ENCODE data around the gene TJP1.

DNA sequence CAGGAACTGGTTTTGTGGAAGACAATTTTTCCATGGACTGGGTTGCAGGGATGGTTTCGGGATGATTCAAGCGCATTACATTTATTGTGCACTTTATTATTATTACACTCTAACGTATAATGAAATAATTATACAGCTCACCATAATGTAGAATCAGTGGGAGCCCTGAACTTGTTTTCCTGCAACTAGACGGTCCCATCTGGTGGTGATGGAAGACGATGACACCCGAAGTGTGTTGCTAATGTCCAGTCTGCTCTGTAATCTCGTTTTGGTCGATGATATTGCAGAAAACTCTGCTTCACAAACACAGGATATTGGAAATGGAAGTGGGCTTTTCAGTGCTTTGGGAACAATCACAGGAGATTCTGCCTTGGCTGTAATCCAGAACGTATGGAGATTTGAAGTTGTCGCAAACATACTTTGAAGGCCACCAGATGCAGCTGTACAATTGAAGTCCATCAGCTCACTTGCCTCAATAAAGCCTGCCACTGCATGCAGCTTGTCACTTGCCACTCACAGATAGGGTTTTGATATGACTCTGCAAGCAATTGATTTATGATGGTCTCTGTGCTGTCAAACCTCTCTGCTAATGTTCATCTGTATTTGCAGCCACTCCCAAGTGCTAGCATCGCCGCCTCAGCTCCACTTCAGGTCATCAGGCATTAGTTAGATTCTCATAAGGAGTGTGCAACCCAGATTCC is 141.7 kb downstream of the TJP1 start:
- TF ChIP-seq, protein P1, sequence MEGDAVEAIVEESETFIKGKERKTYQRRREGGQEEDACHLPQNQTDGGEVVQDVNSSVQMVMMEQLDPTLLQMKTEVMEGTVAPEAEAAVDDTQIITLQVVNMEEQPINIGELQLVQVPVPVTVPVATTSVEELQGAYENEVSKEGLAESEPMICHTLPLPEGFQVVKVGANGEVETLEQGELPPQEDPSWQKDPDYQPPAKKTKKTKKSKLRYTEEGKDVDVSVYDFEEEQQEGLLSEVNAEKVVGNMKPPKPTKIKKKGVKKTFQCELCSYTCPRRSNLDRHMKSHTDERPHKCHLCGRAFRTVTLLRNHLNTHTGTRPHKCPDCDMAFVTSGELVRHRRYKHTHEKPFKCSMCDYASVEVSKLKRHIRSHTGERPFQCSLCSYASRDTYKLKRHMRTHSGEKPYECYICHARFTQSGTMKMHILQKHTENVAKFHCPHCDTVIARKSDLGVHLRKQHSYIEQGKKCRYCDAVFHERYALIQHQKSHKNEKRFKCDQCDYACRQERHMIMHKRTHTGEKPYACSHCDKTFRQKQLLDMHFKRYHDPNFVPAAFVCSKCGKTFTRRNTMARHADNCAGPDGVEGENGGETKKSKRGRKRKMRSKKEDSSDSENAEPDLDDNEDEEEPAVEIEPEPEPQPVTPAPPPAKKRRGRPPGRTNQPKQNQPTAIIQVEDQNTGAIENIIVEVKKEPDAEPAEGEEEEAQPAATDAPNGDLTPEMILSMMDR (IDR thresholded peaks at IDR 0.05; ENCODE audit: poor library complexity), result no peak
- TF ChIP-seq EZH2phosphoT487 (IDR thresholded peaks at IDR 0.05; ENCODE audit: low read depth, severe bottlenecking, unreplicated experiment), result no peak
- no peak for TF ChIP-seq EZH2 (IDR thresholded peaks at IDR 0.05; ENCODE audit: borderline replicate concordance)
